Measurements from ENCODE around the gene ELP6.

GRCh38 chr3:47512416-47513124 is 942 bp downstream of the ELP6 start:
- TF ChIP-seq CTCF (IDR thresholded peaks at IDR 0.05) = no peak
- TF ChIP-seq POLR2A (IDR thresholded peaks at IDR 0.05) = no peak
